Tibial nerve (tissue), 3 donors: Measurements from ENCODE around the gene NCAM1.

Experiments
- CTCF ChIP-seq, 5 experiments: fragments of 200-600 bp in 3 of 5; fragments of 450-650 bp in 2 of 5; sonication (generic) in 3 of 5; IDR thresholded peaks; one replicate each; pipeline ENCODE4 v1.5.1; 2016 to 2019; ENCODE audit warnings: antibody characterized with exemption in 5 of 5, mild to moderate bottlenecking in 3 of 5, moderate library complexity in 2 of 5
- POLR2A ChIP-seq, 2 donors: fragments of 450-650 bp; IDR thresholded peaks; one replicate each; pipeline ENCODE4 v1.6.1; 2017; ENCODE audit warnings: antibody characterized with exemption in 2 of 2, mild to moderate bottlenecking in 2 of 2, moderate library complexity in 2 of 2

- no peak for TF ChIP-seq CTCF (IDR thresholded peaks at IDR 0.05)
- TF ChIP-seq POLR2A (IDR thresholded peaks at IDR 0.05): no peak
Measured at GRCh38 chr11:113278481-113278880, 317.3 kb downstream of the NCAM1 start.
